ENCODE measurements around the gene COTL1. TPM values are rescaled to one million over a fixed set of nuclear protein-coding genes. Genes with fewer than 3 reads are reported as not detected.

The COTL1 gene
- total and polyA plus RNA-seq, 9 of the 15 experiments (the other 6 are each of a cell fraction or from before 2014, with no cell fraction given): 27.7 to 185 (median 72.5) TPM

GRCh38 chr16:84519855-84520254 lies 98.0 kb downstream of the COTL1 start (continued):
- TF ChIP-seq PCBP1 (IDR thresholded peaks at IDR 0.05; ENCODE audit: low read depth, low read length, poor library complexity, severe bottlenecking) (no peak), ZNF699 (CRISPR knock-in tag; IDR thresholded peaks at IDR 0.05; ENCODE audit: insufficient replicate concordance) (no peak), ZNF277 (CRISPR knock-in tag; IDR thresholded peaks at IDR 0.05; ENCODE audit: borderline replicate concordance) (no peak), MAX (CRISPR knock-in tag; IDR thresholded peaks at IDR 0.05) (no peak), PYGO2 (tag; IDR thresholded peaks at IDR 0.05) (no peak), TAF15 (IDR thresholded peaks at IDR 0.05; ENCODE audit: low read depth, low read length) (no peak), CHD7 (IDR thresholded peaks at IDR 0.05; ENCODE audit: low read depth, low read length) (no peak), ATF3 (IDR thresholded peaks at IDR 0.05) (no peak), ATF3 (CRISPR knock-in tag; conservative IDR thresholded peaks at IDR 0.05) (no peak), ARHGAP35 (IDR thresholded peaks at IDR 0.05; ENCODE audit: partially characterized antibody) (no peak)

Measured in K562 (cell line).